Stimulated activated CD8-positive, alpha-beta memory T cell treated with anti-CD3 and anti-CD28 coated beads, Interleukin-4, amount 100 ng/mL, for 48 hours (primary cell): ENCODE results near the gene SLC30A3.
A peak's percentile ranks its signal among the peaks of the same experiment; 100 is the strongest.

ENCODE experiments used
- DNase-seq: peaks from one replicate; pipeline ENCODE4 v3.0.0-alpha.2; 2020

SLC30A3 gene

GRCh38 chr2:27225526-27225925 is 37.3 kb downstream of the SLC30A3 start:
- no peak for DNase-seq

- no peak for DNase-seq
Measured at GRCh38 chr2:27223416-27223815, 39.4 kb downstream of the SLC30A3 start.

GRCh38 chr2:27222407-27222806 is 40.4 kb downstream of the SLC30A3 start:
- DNase-seq: no peak

GRCh38 chr2:27221166-27221565 is 41.7 kb downstream of the SLC30A3 start:
- DNase-seq: no peak

- DNase-seq: no peak
Measured at GRCh38 chr2:27220091-27220490, 42.8 kb downstream of the SLC30A3 start.

GRCh38 chr2:27219091-27219490 is 43.8 kb downstream of the SLC30A3 start:
- no peak for DNase-seq

- DNase-seq: no peak
Measured at GRCh38 chr2:27218614-27219013, 44.2 kb downstream of the SLC30A3 start.

GRCh38 chr2:27217173-27218121 is 45.4 kb downstream of the SLC30A3 start, which contains the start of gene CAD:
TSS of gene CAD (plus strand) at chr2:27217369. CDS start at chr2:27217552, 183 bp downstream.
- peak; percentile 93 for DNase-seq

- no peak for DNase-seq
Measured at GRCh38 chr2:27216416-27217137, 46.3 kb downstream of the SLC30A3 start.

- no peak for DNase-seq
Measured at GRCh38 chr2:27214941-27215340, 47.9 kb downstream of the SLC30A3 start.

GRCh38 chr2:27212626-27213471 is 50.0 kb downstream of the SLC30A3 start:
- no peak for DNase-seq

GRCh38 chr2:27211943-27212625 is 50.8 kb downstream of the SLC30A3 start, which contains the start of the genes ATRAID and SLC5A6:
TSS of gene ATRAID (plus strand) at chr2:27212041. CDS start at chr2:27212369, 328 bp downstream.
TSS of gene SLC5A6 (minus strand) at chr2:27212268. CDS start at chr2:27207650, 4,618 bp downstream.
- DNase-seq: peak; percentile 89

GRCh38 chr2:27211241-27211942 is 51.5 kb downstream of the SLC30A3 start:
- DNase-seq: no peak

GRCh38 chr2:27209621-27210401 is 53.0 kb downstream of the SLC30A3 start:
- DNase-seq: no peak

GRCh38 chr2:27208486-27209050 is 54.3 kb downstream of the SLC30A3 start:
- DNase-seq: no peak

GRCh38 chr2:27206346-27206745 is 56.5 kb downstream of the SLC30A3 start:
- DNase-seq: no peak

GRCh38 chr2:27205206-27205605 is 57.6 kb downstream of the SLC30A3 start:
- DNase-seq: no peak

GRCh38 chr2:27204566-27204965 is 58.3 kb downstream of the SLC30A3 start:
- no peak for DNase-seq

- DNase-seq: no peak
Measured at GRCh38 chr2:27203741-27204140, 59.1 kb downstream of the SLC30A3 start.
